ENCODE results near the gene RASSF5.
A peak's percentile ranks its signal among the peaks of the same experiment; 100 is the strongest.

The RASSF5 gene

DNA sequence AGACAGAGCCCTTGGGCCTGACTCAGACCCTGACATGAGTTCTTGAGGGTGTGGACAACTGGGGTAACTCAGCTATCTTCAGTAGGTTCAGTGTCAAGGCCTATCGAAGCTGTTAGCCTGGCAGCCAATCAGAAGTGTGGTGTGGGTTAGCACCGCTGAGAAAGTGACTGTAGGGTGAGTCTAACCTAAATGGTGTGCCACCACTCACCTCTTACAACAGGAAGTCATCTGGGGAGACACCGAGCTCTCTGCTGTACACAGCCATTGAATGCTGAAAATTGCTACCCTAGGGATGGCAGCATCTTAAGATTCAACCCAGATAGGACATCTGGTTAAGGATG lies 44.6 kb downstream of the RASSF5 start:
- no peak overlapping the region for H3K9ac ChIP-seq (ENCODE audit: low read length)
- no peaks in the 10 kb centered on the region for H3K9me3 ChIP-seq (ENCODE audit: control insufficient read depth, insufficient read depth, low read depth, low read length)
- H3K4me3 ChIP-seq (ENCODE audit: low read depth, low read length): no peak overlapping the region
- H3K36me3 ChIP-seq (ENCODE audit: control insufficient read depth, insufficient read depth, low read length): no peaks in the 10 kb centered on the region
- peaks cover 27% of the 10 kb centered on the region for H3K27me3 ChIP-seq (ENCODE audit: control insufficient read depth, insufficient read depth, low read length)
- H3K4me1 ChIP-seq (ENCODE audit: control insufficient read depth, insufficient read depth, low read length): 0 out of 2 replicates have a peak, but pooled peaks cover 8% of the 10 kb centered on the region
- H3K27ac ChIP-seq (ENCODE audit: low read depth, low read length): no peak overlapping the region

DNA sequence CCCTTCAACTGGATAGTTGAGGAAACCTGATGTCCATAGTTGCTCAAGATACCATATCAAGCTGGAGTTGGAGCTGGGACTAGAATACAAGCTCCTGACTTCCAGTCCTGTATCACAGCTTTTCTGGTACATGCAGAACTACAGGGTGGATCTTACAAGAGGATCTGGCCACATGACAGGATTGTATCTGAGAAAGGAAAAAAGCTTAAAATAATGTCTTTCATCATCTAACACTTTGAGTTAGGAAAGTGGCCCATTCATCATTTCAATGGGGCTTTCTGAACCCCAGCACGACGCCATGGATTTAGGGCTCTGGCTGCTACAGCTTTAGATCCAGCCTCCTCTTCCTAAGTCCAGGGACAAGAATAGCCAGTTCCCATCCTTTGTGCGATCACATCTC lies 46.9 kb downstream of the RASSF5 start:
- Histone ChIP-seq H3K9ac (ENCODE audit: low read length) (no peak overlapping the region), H3K4me1 (ENCODE audit: control insufficient read depth, insufficient read depth, low read length) (peaks cover 17% of the 10 kb centered on the region), H3K9me3 (ENCODE audit: control insufficient read depth, insufficient read depth, low read depth, low read length) (no peaks in the 10 kb centered on the region), H3K4me3 (ENCODE audit: low read depth, low read length) (no peak overlapping the region), H3K27me3 (ENCODE audit: control insufficient read depth, insufficient read depth, low read length) (peaks cover 49% of the 10 kb centered on the region), H3K36me3 (ENCODE audit: control insufficient read depth, insufficient read depth, low read length) (no peaks in the 10 kb centered on the region), H3K27ac (ENCODE audit: low read depth, low read length) (no peak overlapping the region)

DNA sequence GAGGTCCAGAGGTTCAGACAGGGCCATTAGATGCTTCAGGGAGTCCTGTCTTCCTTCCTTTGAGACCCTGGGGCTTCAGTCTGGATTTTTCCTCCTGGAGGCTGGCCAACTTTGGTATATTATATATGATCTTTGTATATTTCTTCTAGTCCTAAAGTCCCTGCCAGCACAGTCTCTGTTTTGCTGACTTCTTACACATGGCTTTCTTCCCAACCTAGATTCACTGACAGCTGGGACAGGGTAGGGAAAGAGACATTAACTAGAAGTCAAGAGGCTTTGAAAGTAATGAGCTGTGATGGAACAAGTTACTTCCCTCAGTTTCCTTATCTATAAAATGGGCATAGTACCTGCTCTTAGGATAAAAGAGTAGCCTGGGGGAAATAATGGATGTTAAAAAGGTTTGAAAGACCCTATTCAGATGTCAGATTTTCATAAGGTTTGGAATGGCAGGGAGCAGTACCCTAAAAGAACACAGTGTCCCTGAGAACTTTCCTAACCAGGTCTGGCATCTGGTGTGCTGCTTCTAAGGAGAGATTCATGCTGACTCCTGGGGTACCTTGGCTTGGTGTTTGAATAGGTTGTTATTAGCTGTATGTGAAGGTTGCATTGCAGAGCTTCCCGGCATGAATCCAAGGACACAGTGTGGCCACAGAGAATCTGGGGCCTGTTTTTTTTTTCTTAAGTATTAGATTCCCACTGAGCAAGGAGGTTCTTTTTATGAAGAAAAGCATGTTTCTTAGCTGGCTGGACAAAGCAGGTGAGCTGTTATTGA lies 47.6 kb downstream of the RASSF5 start:
- H3K4me1 ChIP-seq (ENCODE audit: control insufficient read depth, insufficient read depth, low read length): peaks cover 20% of the 10 kb centered on the region
- H3K9ac ChIP-seq (ENCODE audit: low read length): no peak overlapping the region
- H3K27me3 ChIP-seq (ENCODE audit: control insufficient read depth, insufficient read depth, low read length): peaks cover 52% of the 10 kb centered on the region
- no peaks in the 10 kb centered on the region for H3K36me3 ChIP-seq (ENCODE audit: control insufficient read depth, insufficient read depth, low read length)
- no peak overlapping the region for H3K27ac ChIP-seq (ENCODE audit: low read depth, low read length)
- H3K9me3 ChIP-seq (ENCODE audit: control insufficient read depth, insufficient read depth, low read depth, low read length): no peaks in the 10 kb centered on the region
- H3K4me3 ChIP-seq (ENCODE audit: low read depth, low read length): no peak overlapping the region

DNA sequence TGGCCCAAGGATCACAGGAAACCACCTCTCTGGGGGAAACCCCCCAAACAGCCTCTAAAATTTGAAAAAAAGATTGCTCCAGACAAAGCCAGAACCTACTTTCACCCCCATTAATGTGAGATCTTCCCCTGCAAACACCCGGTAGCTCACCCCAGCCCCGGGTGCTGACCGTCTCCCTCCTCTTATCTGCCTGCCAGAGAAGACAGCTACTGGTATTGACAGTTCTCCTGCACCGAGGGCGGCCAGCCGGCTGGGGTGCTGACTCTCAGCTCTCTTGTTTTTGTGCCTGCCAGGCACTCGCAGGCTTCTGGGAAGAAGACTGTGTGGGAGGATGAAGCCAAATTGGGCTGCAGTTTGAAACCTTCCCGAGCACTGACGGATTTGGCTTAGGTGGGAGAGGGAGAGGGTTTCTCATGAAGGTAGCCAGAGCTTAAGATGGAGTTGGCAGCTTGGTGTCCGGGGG lies 48.2 kb downstream of the RASSF5 start:
- H3K9ac ChIP-seq (ENCODE audit: low read length): no peak overlapping the region
- H3K27ac ChIP-seq (ENCODE audit: low read depth, low read length): no peak overlapping the region

GRCh38 chr1:206556047-206556749 lies 48.9 kb downstream of the RASSF5 start:
- Histone ChIP-seq H3K27ac (ENCODE audit: low read depth, low read length) (no peak overlapping the region), H3K4me3 (ENCODE audit: low read depth, low read length) (peak overlapping the region; percentile 71; the same call in 1 of the 2 replicates), H3K9me3 (ENCODE audit: control insufficient read depth, insufficient read depth, low read depth, low read length) (no peaks in the 10 kb centered on the region), H3K4me1 (ENCODE audit: control insufficient read depth, insufficient read depth, low read length) (peaks cover 26% of the 10 kb centered on the region), H3K9ac (ENCODE audit: low read length) (no peak overlapping the region), H3K36me3 (ENCODE audit: control insufficient read depth, insufficient read depth, low read length) (no peaks in the 10 kb centered on the region), H3K27me3 (ENCODE audit: control insufficient read depth, insufficient read depth, low read length) (peaks cover 56% of the 10 kb centered on the region)

More for the DNA sequence above, 48.2 kb downstream of the RASSF5 start:
- Histone ChIP-seq H3K4me1 (ENCODE audit: control insufficient read depth, insufficient read depth, low read length) (peaks cover 26% of the 10 kb centered on the region), H3K36me3 (ENCODE audit: control insufficient read depth, insufficient read depth, low read length) (no peaks in the 10 kb centered on the region), H3K9me3 (ENCODE audit: control insufficient read depth, insufficient read depth, low read depth, low read length) (no peaks in the 10 kb centered on the region), H3K27me3 (ENCODE audit: control insufficient read depth, insufficient read depth, low read length) (peaks cover 56% of the 10 kb centered on the region), H3K4me3 (ENCODE audit: low read depth, low read length) (no peak overlapping the region)

- Histone ChIP-seq H3K9me3 (ENCODE audit: control insufficient read depth, insufficient read depth, low read depth, low read length) (no peaks in the 10 kb centered on the region), H3K4me1 (ENCODE audit: control insufficient read depth, insufficient read depth, low read length) (peaks cover 26% of the 10 kb centered on the region), H3K4me3 (ENCODE audit: low read depth, low read length) (peak overlapping the region; percentile 71), H3K36me3 (ENCODE audit: control insufficient read depth, insufficient read depth, low read length) (no peaks in the 10 kb centered on the region), H3K27ac (ENCODE audit: low read depth, low read length) (no peak overlapping the region), H3K9ac (ENCODE audit: low read length) (no peak overlapping the region), H3K27me3 (ENCODE audit: control insufficient read depth, insufficient read depth, low read length) (peaks cover 56% of the 10 kb centered on the region)
These were observed 49.7 kb downstream of the RASSF5 start for GRCh38 chr1:206556750-206557635.

GRCh38 chr1:206557636-206558473 lies 50.5 kb downstream of the RASSF5 start:
- H3K27me3 ChIP-seq (ENCODE audit: control insufficient read depth, insufficient read depth, low read length): peaks cover 56% of the 10 kb centered on the region

DNA sequence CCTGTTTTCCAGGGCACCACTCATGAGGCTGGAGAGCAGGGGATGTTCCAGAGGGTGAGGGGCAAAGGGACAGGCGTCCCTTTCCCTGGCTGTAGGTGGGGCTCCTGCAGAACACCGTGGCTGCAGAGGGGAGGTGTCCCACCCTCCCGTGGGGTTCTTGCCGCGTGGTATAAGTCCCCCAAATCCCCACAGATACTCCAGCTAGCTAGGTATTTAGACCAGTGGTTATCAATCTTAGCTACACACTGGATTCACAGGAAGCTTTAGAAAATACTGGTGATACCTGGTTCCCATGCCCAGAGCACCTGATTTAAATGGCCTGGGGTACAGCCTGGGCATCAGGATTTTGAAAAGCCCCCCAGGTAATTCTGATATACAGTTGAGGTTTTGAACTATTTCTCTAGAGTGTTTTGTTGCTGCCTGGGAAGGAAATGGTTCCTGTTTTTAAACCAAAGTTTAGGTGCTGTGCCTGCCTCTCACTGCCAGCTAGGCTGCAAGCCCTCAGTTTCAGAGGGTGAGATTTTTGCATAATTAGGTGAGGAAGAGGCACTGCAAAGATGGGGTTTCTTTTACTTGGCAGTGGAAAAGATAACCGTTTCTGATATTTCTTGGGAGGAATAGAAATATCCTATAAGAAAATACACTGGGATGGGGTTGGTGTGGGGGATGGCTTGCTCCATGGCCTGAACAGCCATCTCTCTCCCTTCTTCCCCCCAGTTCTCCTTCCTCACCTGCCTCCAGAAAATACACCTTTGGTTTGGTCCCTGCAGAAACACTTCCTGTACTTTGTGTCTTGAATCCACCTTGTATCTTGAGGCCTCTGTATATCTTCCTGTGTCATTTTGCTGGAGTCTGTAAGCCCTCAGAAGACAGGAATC lies 51.7 kb downstream of the RASSF5 start:
- Histone ChIP-seq H3K27me3 (ENCODE audit: control insufficient read depth, insufficient read depth, low read length) (peaks cover 55% of the 10 kb centered on the region), H3K9ac (ENCODE audit: low read length) (no peak overlapping the region), H3K4me3 (ENCODE audit: low read depth, low read length) (no peak overlapping the region), H3K27ac (ENCODE audit: low read depth, low read length) (no peak overlapping the region), H3K36me3 (ENCODE audit: control insufficient read depth, insufficient read depth, low read length) (no peaks in the 10 kb centered on the region), H3K4me1 (ENCODE audit: control insufficient read depth, insufficient read depth, low read length) (peaks cover 26% of the 10 kb centered on the region), H3K9me3 (ENCODE audit: control insufficient read depth, insufficient read depth, low read depth, low read length) (no peaks in the 10 kb centered on the region)

More at GRCh38 chr1:206557636-206558473, 50.5 kb downstream of the RASSF5 start:
- no peaks in the 10 kb centered on the region for H3K36me3 ChIP-seq (ENCODE audit: control insufficient read depth, insufficient read depth, low read length)
- no peak overlapping the region for H3K27ac ChIP-seq (ENCODE audit: low read depth, low read length)
- peak overlapping the region; percentile 71 for H3K4me3 ChIP-seq (ENCODE audit: low read depth, low read length)
- H3K4me1 ChIP-seq (ENCODE audit: control insufficient read depth, insufficient read depth, low read length): peaks cover 26% of the 10 kb centered on the region
- no peak overlapping the region for H3K9ac ChIP-seq (ENCODE audit: low read length)
- no peaks in the 10 kb centered on the region for H3K9me3 ChIP-seq (ENCODE audit: control insufficient read depth, insufficient read depth, low read depth, low read length)

- H3K9ac ChIP-seq (ENCODE audit: low read length): no peak overlapping the region
- H3K9me3 ChIP-seq (ENCODE audit: control insufficient read depth, insufficient read depth, low read depth, low read length): no peaks in the 10 kb centered on the region
- H3K4me1 ChIP-seq (ENCODE audit: control insufficient read depth, insufficient read depth, low read length): peaks cover 26% of the 10 kb centered on the region
- no peaks in the 10 kb centered on the region for H3K36me3 ChIP-seq (ENCODE audit: control insufficient read depth, insufficient read depth, low read length)
- H3K4me3 ChIP-seq (ENCODE audit: low read depth, low read length): no peak overlapping the region
- H3K27me3 ChIP-seq (ENCODE audit: control insufficient read depth, insufficient read depth, low read length): peaks cover 51% of the 10 kb centered on the region
- H3K27ac ChIP-seq (ENCODE audit: low read depth, low read length): no peak overlapping the region
These were observed 52.3 kb downstream of the RASSF5 start for GRCh38 chr1:206559672-206559995.

Data from HUES6 (cell line).